ENCODE measurements around the gene RNF213.

- TF ChIP-seq CTCF (IDR thresholded peaks at IDR 0.05 in 8 of 11, conservative IDR thresholded peaks at IDR 0.05 in 3 of 11) (no peak), POLR2AphosphoS5 (IDR thresholded peaks at IDR 0.05) (no peak)
Measured at GRCh38 chr17:80224683-80225082, 36.0 kb upstream of the RNF213 start.
